ENCODE results near the gene USP12. TPM values are rescaled to one million over a fixed set of nuclear protein-coding genes. Genes with fewer than 3 reads are reported as not detected.
"Not testable (repeated sequence)": the region's sequence is repeated elsewhere in the genome, so short reads cannot be mapped to it uniquely, and the experiment has no call there.

Gene USP12
- total RNA-seq, 1 experiment from 2014 or later = 11.4 TPM

- peak; percentile 82 for DNase-seq (ENCODE audit: low spot score)
Observed at GRCh38 chr13:27079421-27079958, 92.1 kb downstream of the USP12 start.

GRCh38 chr13:27077451-27077850 lies 94.2 kb downstream of the USP12 start:
- DNase-seq (ENCODE audit: low spot score) = no peak

GRCh38 chr13:27076421-27076820 lies 95.2 kb downstream of the USP12 start:
- no peak for DNase-seq (ENCODE audit: low spot score)

DNA sequence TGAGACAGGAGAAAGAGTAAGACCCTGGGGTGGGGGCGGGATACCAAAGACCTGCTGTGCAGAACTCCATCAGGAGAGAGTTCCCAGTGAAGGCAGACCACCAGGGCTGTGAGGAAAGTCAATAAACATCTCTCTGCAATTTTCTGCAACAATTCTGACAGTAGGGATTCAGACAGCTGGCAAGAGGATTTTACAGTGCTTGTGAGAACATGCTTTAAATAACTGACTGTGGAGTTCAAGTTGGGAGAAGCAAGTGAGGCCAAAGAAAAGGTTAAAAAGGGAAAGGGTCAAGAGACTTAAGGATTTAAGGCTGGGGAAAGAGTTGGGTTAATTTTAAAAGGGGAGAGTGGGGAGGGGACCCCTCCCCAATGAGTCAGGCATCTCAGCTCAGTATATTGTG lies 98.4 kb downstream of the USP12 start:
- no peak for DNase-seq (ENCODE audit: low spot score)

- not testable (repeated sequence) for DNase-seq (ENCODE audit: low spot score)
Observed at GRCh38 chr13:27066123-27066522, 105.5 kb downstream of the USP12 start.

GRCh38 chr13:27065582-27065981 lies 106.0 kb downstream of the USP12 start:
- no peak for DNase-seq (ENCODE audit: low spot score)

GRCh38 chr13:27064252-27064995 lies 107.2 kb downstream of the USP12 start:
- no peak for DNase-seq (ENCODE audit: low spot score)

DNA sequence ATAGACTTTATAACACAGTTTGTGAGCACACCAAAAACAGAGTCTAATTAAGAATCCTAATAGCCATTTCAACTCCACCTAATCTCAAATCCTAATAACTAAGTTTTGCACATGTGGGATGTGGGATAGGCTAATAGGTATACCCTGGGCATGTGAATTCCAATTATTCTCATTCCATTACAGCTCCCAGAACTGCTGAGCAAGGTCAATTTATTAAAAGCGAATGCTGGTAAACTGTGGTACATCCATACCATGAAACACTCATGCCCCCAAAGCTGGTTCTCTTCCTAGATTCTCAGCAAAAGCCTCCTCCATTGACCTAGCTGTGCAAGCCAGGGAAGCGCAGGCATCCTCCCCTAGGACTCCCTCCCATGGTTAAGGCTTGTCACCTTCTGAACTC lies 113.8 kb downstream of the USP12 start:
- no peak for DNase-seq (ENCODE audit: low spot score)

GRCh38 chr13:27055526-27055925 lies 116.1 kb downstream of the USP12 start:
- DNase-seq (ENCODE audit: low spot score) = no peak

DNA sequence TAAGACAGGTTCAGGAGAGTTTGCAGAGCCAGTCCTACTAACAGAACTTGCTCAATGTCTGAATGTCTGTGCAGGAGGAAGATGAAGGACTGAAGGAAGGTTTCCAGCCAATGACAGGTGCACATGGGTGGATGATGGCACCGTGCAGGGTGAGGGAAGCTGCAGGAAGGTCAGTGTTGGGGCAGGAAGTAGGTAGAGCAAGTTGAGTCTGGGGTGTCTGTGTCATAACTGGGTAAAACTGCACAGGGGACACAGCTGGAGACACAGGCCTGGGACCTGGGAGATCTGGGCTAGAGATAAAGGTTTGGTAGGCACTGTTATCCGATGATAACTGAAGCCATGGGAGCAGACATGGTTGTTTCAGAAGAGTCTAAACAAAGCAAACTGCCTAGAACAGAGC lies 116.9 kb downstream of the USP12 start:
- DNase-seq (ENCODE audit: low spot score) = no peak

DNA sequence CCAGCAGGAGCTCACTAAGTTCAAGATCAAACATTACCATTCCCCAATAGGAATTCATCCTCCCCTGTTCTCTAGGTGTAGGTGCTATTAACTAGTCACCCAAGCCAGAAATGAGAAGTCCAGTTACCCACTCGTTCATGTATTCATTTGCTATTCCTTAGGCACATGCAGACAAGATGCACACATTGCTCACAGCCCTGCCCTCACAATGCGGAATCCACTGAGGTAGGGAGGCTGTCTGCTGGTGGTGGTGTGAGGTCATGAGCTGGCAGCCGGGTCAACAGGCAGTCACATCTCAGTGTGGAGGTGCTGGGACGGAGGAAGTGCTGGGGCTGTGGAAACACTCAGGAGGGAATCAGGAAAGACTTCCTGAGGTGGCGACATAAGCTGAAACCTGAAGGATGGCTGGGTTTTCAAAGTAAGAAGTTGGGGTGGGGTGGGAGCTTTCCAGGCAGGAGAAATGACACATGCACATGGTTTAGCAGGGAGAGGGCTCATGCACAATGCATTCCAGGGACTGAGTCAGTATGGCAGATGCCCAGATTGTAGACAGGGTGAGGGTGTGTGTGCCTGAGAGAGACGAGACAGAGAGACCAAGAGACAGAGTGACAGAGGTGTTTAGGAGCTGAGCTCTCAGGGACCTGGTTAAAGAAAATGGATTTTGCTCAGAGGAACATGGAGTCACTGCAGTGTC lies 117.6 kb downstream of the USP12 start:
- DNase-seq (ENCODE audit: low spot score) = peak; percentile 35

DNA sequence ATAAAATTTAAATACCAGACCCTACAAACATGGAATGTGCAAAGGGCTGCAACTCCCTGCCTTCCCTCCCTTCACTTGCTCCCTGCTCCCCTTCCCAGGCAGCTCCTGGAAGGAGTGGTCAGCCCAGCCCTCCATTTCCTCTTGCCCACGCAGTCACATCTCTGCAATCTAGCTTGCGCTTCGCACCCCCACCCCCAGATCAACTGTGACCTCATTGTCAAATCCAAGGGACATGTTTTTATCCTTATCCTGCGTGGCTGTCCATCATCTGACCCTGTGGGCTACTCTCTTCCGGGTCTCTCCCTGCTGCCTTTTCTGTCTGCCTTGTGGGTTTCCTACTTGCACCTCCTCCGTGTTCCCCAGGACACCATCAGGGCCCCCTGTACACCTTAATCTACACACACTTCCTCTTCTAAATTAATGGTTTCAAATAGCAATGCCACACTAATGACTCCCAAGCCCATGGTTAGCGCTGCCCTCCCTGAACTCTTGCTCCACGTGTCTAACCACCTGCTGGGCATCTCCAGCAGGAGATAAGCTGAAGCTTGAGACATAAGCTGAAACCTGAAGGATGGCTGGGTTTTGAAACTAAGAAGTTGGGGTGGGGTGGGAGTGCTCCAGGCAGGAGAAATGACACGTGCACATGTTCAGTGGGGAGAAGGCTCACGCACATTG lies 118.3 kb downstream of the USP12 start:
- DNase-seq (ENCODE audit: low spot score) = no peak

GRCh38 chr13:27052551-27053208 lies 118.9 kb downstream of the USP12 start:
- no peak for DNase-seq (ENCODE audit: low spot score)

- DNase-seq (ENCODE audit: low spot score) = no peak
Observed at GRCh38 chr13:27047081-27047480, 124.5 kb downstream of the USP12 start.

DNA sequence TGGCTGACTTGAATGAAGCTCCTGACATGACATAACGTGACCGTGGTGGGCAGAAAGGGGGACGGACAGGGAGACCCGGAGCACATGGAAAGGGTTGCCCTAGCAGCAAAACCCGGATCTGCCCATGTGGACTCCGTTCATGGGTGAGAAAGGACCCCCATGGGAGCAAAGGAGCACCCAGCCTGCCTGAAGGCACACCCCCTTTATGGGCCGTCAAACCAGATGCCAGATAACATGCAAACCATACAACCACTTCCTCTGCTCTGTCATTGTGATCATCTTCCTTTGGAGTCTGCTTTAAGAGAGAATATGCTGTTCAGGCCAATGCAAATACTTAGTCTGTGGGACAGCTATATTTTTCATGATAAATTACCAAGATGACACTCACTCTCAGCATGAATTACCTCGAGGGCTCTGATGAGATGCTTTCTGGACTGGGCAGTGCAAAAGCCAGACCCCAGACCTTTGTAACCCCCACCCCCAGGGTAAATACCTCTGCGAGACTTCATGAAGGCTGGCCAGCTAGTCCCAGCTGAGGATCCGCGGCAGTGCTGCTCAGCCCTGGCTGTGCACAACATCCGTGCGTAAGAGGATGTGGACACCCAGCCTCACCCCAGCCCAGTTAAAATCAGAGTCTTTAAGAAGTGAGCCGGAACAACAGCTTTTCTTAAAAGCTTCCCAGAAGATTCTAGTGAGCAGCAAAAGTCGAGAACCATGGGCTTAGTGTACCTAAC lies 126.6 kb downstream of the USP12 start:
- no peak for DNase-seq (ENCODE audit: low spot score)

GRCh38 chr13:27043013-27043412 lies 128.6 kb downstream of the USP12 start:
- DNase-seq (ENCODE audit: low spot score) = peak; percentile 97

DNA sequence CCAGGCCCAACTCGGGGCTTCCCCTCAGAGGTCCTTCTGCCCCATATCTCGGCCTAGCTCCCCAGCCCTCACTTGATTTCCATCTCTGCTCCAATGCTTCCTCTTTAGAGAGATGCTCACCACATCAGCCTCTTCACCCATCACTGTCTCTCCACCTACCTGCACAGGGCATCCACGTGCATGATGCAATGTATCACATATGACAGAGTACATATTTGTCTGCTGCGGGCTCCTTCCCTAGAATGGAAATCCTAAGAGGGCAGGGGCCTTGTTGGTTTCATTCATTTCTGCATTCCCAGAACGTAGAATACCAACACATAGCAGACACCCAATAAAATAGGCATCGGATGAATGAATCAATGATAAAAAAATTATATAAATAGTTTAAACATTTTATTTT lies 130.3 kb downstream of the USP12 start:
- no peak for DNase-seq (ENCODE audit: low spot score)

- DNase-seq (ENCODE audit: low spot score) = no peak
Observed at GRCh38 chr13:27040826-27041108, 130.8 kb downstream of the USP12 start.

- no peak for DNase-seq (ENCODE audit: low spot score)
Observed at GRCh38 chr13:27039171-27039701, 132.4 kb downstream of the USP12 start.

- DNase-seq (ENCODE audit: low spot score) = peak; percentile 47
Observed at GRCh38 chr13:27038323-27038722, 133.3 kb downstream of the USP12 start.

DNA sequence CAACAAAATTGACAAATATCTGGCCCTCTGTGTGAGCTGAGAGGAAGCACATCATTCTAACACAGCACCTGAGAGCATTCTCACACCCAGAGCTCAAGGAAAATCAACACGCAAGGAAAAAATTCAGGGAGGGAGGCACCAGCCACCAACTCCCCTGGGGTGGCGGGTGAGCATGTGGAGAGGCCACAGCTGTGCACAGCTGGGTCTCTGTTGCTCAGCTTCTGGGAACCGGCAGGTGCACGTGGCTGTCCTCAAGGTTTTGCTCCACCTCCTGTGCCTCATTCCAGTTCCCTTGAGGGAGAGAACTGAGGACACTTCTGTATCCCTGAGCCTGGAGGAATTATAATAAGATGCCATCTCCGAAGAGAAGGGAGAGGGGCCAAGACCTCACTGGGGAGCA lies 134.0 kb downstream of the USP12 start:
- no peak for DNase-seq (ENCODE audit: low spot score)

Measured in H4 (cell line).